K562 (cell line): Measurements from ENCODE around the gene SPRYD3. TPM values are rescaled to one million over a fixed set of nuclear protein-coding genes. Genes with fewer than 3 reads are reported as not detected.

Experiments
- EZH2 ChIP-seq: IDR thresholded peaks from 2 replicates; pipeline ENCODE4 v1.6.1; 2012; ENCODE audit warnings: low read depth, mild to moderate bottlenecking, inconsistent platforms, low read length, borderline replicate concordance
- NR2C1 ChIP-seq, 2 experiments: fragments of 450-650 bp; IDR thresholded peaks; 2 replicates each; pipeline ENCODE4 v1.6.1; 2017; ENCODE audit warnings: mild to moderate bottlenecking in 2 of 2, antibody characterized with exemption in 1 of 2, inconsistent platforms in 1 of 2, missing compliant biosample characterization in 1 of 2, missing genetic modification characterization in 1 of 2
- polyA plus RNA-seq, 8 experiments: library from polyadenylated mRNA; depleted of rRNA in 4 of 8; stranded (reverse) in 5 of 8; unstranded in 3 of 8; fragments of >200 nt; fragmentation: Nextera tagmentation in 2 of 8; fragmentation: Illumina TruSeq in 1 of 8; extraction: Ambion mirVana in 2 of 8; extraction: Trizol in 1 of 8; gene quantifications; 2 replicates each; pipeline versions ENCODE4 v1.2.1 to v1.2.3, GENCODE V29; 2011 to 2014; ENCODE audit warnings: inconsistent platforms in 1 of 8, missing spikeins in 1 of 8
- total RNA-seq, 7 experiments: library from RNA; depleted of rRNA in 6 of 7; stranded (reverse); fragments of >200 nt in 6 of 7; fragmentation: Illumina TruSeq in 2 of 7; extraction: Trizol in 2 of 7; gene quantifications; 2 replicates each; pipeline versions ENCODE4 v1.2.1 to v1.2.3, GENCODE V29; 2011 to 2021; ENCODE audit warnings: low replicate concordance in 1 of 7
- TF ChIP-seq, protein P1 (sequence below): fragments of 450-650 bp; IDR thresholded peaks from 2 replicates; pipeline ENCODE4 v1.6.1; 2016; ENCODE audit warnings: low read depth
- TF ChIP-seq, protein P2 (sequence below), 3 experiments: IDR thresholded peaks in 2 of 3; conservative IDR thresholded peaks in 1 of 3; 2 replicates each; pipeline ENCODE4 v1.5.1; 2011 to 2012; ENCODE audit warnings: low read length in 3 of 3, mild to moderate bottlenecking in 3 of 3, control low read depth in 2 of 3, improper control_type of control experiment in 1 of 3, inconsistent platforms in 1 of 3, low read depth in 1 of 3, mixed read lengths in 1 of 3, moderate library complexity in 1 of 3; ENCODE audit not compliant: insufficient read depth in 2 of 3
- TF ChIP-seq, protein P3 (sequence below): fragments of 450-650 bp; formaldehyde crosslinking; IDR thresholded peaks from 2 replicates; pipeline ENCODE4 v1.4.0; 2022; ENCODE audit warnings: missing genetic modification characterization

Gene SPRYD3
- total and polyA plus RNA-seq, 9 of the 15 experiments (the other 6 are each of a cell fraction or from before 2014, with no cell fraction given), result 1.5 to 13.6 (median 7.6) TPM

DNA sequence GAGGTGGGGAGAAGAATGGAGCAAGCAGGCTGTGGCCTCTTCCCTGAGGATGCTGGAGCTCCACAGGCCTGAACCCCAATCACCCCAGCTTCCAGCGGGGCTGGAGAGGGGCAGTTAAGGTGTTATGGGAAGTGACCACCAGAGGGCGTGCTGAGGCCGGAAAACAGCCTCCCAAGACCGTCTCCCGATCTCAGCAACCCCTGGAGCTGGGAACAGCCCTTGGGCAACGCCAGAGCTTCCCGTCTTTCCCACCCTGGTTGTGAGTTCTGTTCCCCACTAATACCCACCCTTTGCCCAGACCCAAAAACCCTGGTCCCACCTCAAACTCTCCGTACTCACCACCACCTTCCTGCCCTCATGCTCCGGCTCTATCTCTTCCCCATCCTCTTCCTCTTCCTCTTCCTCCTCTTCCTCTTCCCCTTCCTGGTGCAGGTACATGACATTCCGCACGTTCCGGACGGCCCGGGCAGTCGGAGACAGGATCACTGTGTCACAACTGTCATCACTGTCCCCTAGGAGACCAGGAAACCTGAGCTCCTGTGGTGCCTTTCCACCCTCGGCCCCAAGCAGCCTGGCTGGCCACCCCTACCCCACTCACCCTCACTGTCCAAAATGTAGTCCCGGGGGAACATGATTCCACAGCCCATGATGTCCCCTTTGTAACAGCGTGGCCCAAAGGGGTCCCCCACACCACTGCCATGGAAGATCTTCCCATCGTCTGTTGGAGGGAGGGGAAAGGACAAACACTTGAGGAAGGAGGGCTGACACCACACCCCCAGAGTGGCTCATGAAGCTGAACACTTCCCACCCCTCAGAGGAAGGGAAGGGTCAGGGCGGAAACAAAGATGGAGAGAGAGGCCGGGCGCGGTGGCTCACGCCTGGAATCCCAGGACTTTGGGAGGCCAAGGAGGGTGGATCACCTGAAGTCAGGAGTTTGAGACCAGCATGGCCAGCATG is 12.9 kb downstream of the SPRYD3 start (continued):
- TF ChIP-seq, protein P1, sequence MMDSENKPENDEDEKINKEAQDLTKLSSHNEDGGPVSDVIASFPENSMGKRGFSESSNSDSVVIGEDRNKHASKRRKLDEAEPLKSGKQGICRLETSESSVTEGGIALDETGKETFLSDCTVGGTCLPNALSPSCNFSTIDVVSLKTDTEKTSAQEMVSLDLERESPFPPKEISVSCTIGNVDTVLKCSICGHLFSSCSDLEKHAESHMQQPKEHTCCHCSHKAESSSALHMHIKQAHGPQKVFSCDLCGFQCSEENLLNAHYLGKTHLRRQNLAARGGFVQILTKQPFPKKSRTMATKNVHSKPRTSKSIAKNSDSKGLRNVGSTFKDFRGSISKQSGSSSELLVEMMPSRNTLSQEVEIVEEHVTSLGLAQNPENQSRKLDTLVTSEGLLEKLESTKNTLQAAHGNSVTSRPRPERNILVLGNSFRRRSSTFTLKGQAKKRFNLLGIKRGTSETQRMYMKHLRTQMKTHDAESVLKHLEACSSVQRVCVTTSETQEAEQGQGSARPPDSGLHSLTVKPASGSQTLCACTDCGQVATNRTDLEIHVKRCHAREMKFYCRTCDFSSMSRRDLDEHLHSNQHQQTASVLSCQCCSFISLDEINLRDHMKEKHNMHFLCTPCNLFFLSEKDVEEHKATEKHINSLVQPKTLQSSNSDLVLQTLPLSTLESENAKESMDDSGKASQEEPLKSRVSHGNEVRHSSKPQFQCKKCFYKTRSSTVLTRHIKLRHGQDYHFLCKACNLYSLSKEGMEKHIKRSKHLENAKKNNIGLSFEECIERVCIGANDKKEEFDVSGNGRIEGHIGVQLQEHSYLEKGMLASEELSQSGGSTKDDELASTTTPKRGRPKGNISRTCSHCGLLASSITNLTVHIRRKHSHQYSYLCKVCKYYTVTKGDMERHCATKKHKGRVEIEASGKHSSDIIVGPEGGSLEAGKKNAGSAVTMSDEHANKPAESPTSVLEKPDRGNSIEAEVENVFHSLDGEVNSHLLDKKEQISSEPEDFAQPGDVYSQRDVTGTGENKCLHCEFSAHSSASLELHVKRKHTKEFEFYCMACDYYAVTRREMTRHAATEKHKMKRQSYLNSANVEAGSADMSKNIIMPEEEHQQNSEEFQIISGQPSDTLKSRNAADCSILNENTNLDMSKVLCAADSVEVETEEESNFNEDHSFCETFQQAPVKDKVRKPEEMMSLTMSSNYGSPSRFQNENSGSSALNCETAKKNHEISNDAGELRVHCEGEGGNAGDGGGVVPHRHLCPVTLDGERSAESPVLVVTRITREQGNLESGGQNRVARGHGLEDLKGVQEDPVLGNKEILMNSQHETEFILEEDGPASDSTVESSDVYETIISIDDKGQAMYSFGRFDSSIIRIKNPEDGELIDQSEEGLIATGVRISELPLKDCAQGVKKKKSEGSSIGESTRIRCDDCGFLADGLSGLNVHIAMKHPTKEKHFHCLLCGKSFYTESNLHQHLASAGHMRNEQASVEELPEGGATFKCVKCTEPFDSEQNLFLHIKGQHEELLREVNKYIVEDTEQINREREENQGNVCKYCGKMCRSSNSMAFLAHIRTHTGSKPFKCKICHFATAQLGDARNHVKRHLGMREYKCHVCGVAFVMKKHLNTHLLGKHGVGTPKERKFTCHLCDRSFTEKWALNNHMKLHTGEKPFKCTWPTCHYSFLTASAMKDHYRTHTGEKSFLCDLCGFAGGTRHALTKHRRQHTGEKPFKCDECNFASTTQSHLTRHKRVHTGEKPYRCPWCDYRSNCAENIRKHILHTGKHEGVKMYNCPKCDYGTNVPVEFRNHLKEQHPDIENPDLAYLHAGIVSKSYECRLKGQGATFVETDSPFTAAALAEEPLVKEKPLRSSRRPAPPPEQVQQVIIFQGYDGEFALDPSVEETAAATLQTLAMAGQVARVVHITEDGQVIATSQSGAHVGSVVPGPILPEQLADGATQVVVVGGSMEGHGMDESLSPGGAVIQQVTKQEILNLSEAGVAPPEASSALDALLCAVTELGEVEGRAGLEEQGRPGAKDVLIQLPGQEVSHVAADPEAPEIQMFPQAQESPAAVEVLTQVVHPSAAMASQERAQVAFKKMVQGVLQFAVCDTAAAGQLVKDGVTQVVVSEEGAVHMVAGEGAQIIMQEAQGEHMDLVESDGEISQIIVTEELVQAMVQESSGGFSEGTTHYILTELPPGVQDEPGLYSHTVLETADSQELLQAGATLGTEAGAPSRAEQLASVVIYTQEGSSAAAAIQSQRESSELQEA, result peak; percentile 19; the same call in 1 of the 2 replicates
- TF ChIP-seq, protein P2, sequence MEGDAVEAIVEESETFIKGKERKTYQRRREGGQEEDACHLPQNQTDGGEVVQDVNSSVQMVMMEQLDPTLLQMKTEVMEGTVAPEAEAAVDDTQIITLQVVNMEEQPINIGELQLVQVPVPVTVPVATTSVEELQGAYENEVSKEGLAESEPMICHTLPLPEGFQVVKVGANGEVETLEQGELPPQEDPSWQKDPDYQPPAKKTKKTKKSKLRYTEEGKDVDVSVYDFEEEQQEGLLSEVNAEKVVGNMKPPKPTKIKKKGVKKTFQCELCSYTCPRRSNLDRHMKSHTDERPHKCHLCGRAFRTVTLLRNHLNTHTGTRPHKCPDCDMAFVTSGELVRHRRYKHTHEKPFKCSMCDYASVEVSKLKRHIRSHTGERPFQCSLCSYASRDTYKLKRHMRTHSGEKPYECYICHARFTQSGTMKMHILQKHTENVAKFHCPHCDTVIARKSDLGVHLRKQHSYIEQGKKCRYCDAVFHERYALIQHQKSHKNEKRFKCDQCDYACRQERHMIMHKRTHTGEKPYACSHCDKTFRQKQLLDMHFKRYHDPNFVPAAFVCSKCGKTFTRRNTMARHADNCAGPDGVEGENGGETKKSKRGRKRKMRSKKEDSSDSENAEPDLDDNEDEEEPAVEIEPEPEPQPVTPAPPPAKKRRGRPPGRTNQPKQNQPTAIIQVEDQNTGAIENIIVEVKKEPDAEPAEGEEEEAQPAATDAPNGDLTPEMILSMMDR (IDR thresholded peaks at IDR 0.05 in 2 of 3, conservative IDR thresholded peaks at IDR 0.05 in 1 of 3; ENCODE audit: insufficient read depth in 2 of 3, low read depth in 1 of 3, low read length in 3 of 3), result peak; percentile 87 to 93 (median 91)
- TF ChIP-seq, protein P3, sequence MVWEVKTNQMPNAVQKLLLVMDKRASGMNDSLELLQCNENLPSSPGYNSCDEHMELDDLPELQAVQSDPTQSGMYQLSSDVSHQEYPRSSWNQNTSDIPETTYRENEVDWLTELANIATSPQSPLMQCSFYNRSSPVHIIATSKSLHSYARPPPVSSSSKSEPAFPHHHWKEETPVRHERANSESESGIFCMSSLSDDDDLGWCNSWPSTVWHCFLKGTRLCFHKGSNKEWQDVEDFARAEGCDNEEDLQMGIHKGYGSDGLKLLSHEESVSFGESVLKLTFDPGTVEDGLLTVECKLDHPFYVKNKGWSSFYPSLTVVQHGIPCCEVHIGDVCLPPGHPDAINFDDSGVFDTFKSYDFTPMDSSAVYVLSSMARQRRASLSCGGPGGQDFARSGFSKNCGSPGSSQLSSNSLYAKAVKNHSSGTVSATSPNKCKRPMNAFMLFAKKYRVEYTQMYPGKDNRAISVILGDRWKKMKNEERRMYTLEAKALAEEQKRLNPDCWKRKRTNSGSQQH, result peak; percentile 48; the same call in 1 of the 2 replicates
- TF ChIP-seq EZH2 (no peak), NR2C1 (IDR thresholded peaks at IDR 0.05) (no peak), NR2C1 (tag; IDR thresholded peaks at IDR 0.05) (no peak)
